ENCODE data around the gene BAG5.
"Not testable (repeated sequence)": the region's sequence is repeated elsewhere in the genome, so short reads cannot be mapped to it uniquely, and the experiment has no call there.

Gene BAG5

GRCh38 chr14:103562429-103563225 is at the start of gene BAG5, which contains the start of gene COA8:
TSS of gene BAG5 (minus strand) at chr14:103562657. CDS start at chr14:103561164, 1,493 bp downstream.
TSS of gene COA8 (plus strand) at chr14:103562960. CDS start at chr14:103563002, 42 bp downstream.
- TF ChIP-seq ZFX (IDR thresholded peaks at IDR 0.05) (peak; percentile 65), CTCF (conservative IDR thresholded peaks at IDR 0.05) (no peak)
- H3K27ac ChIP-seq, result peak within 1 kb of the TSS; percentile 96

GRCh38 chr14:103611215-103611614 is 48.8 kb upstream of the BAG5 start:
- TF ChIP-seq ZFX (IDR thresholded peaks at IDR 0.05), result no peak
- no peak for TF ChIP-seq CTCF (conservative IDR thresholded peaks at IDR 0.05)
- no peak overlapping the region for H3K27ac ChIP-seq

GRCh38 chr14:103609081-103609480 is 46.6 kb upstream of the BAG5 start:
- H3K27ac ChIP-seq, result not testable (repeated sequence)

- H3K27ac ChIP-seq, result no peak overlapping the region
- TF ChIP-seq CTCF (conservative IDR thresholded peaks at IDR 0.05) (no peak), ZFX (IDR thresholded peaks at IDR 0.05) (no peak)
Observed at GRCh38 chr14:103607822-103608221, 45.4 kb upstream of the BAG5 start.

- no peak overlapping the region for H3K27ac ChIP-seq
Observed at GRCh38 chr14:103606963-103607668, 44.7 kb upstream of the BAG5 start.

GRCh38 chr14:103604620-103605019 is 42.2 kb upstream of the BAG5 start:
- no peak overlapping the region for H3K27ac ChIP-seq
- TF ChIP-seq CTCF (conservative IDR thresholded peaks at IDR 0.05), result no peak
- TF ChIP-seq ZFX (IDR thresholded peaks at IDR 0.05), result no peak

More at GRCh38 chr14:103606963-103607668, 44.7 kb upstream of the BAG5 start:
- TF ChIP-seq ZFX (IDR thresholded peaks at IDR 0.05) (no peak), CTCF (conservative IDR thresholded peaks at IDR 0.05) (no peak)

- TF ChIP-seq ZFX (IDR thresholded peaks at IDR 0.05) (no peak), CTCF (conservative IDR thresholded peaks at IDR 0.05) (no peak)
- no peak overlapping the region for H3K27ac ChIP-seq
Observed at GRCh38 chr14:103600503-103600902, 38.0 kb upstream of the BAG5 start.
